HepG2 (cell line): ENCODE data around the gene LLGL1. TPM values are rescaled to one million over a fixed set of nuclear protein-coding genes. Genes with fewer than 3 reads are reported as not detected.
A peak's percentile ranks its signal among the peaks of the same experiment; 100 is the strongest.

Source experiments
- AHDC1 ChIP-seq: sonication (generic); formaldehyde crosslinking; IDR thresholded peaks from 2 replicates; pipeline ENCODE4 v1.5.1; 2020; ENCODE audit warnings: mild to moderate bottlenecking, missing genetic modification reagents, borderline replicate concordance
- AHR ChIP-seq: IDR thresholded peaks from 2 replicates; pipeline ENCODE4 v1.6.1; 2018; ENCODE audit warnings: missing genetic modification reagents, missing compliant biosample characterization
- E2F2 ChIP-seq: sonication (generic); formaldehyde crosslinking; IDR thresholded peaks from 2 replicates; pipeline ENCODE4 v1.4.0; 2020; ENCODE audit warnings: missing genetic modification reagents, borderline replicate concordance
- JDP2 ChIP-seq: sonication (generic); formaldehyde crosslinking; IDR thresholded peaks from 2 replicates; pipeline ENCODE4 v1.8.1; 2022; ENCODE audit warnings: missing genetic modification reagents, borderline replicate concordance
- MYPOP ChIP-seq: sonication (generic); formaldehyde crosslinking; IDR thresholded peaks from 2 replicates; pipeline ENCODE4 v1.8.1; 2023; ENCODE audit warnings: mild to moderate bottlenecking, moderate library complexity, missing genetic modification reagents
- POLR2A ChIP-seq, 2 experiments: IDR thresholded peaks; 2 replicates each; pipeline ENCODE4 v1.6.1; 2011; ENCODE audit warnings: low read depth in 2 of 2, low read length in 2 of 2, mild to moderate bottlenecking in 1 of 2, moderate library complexity in 1 of 2; ENCODE audit not compliant: insufficient read depth in 1 of 2
- USF2 ChIP-seq, 2 experiments: sonication (generic) in 1 of 2; formaldehyde crosslinking in 1 of 2; IDR thresholded peaks; 2 replicates each; pipeline versions ENCODE4 v1.5.1 to v1.6.1; 2011 to 2020; ENCODE audit warnings: borderline replicate concordance in 1 of 2, low read depth in 1 of 2, low read length in 1 of 2, mild to moderate bottlenecking in 1 of 2, missing genetic modification reagents in 1 of 2, moderate library complexity in 1 of 2
- ZGPAT ChIP-seq: IDR thresholded peaks from 2 replicates; pipeline ENCODE4 v1.6.1; 2016; ENCODE audit warnings: mild to moderate bottlenecking
- ZNF83 ChIP-seq: sonication (generic); formaldehyde crosslinking; IDR thresholded peaks from 2 replicates; pipeline ENCODE4 v1.4.0; 2020; ENCODE audit warnings: missing genetic modification reagents, mild to moderate bottlenecking, borderline replicate concordance
- ZSCAN20 ChIP-seq: sonication (generic); formaldehyde crosslinking; IDR thresholded peaks from 2 replicates; pipeline ENCODE4 v1.4.0; 2020; ENCODE audit warnings: missing genetic modification reagents, mild to moderate bottlenecking, borderline replicate concordance
- ZSCAN30 ChIP-seq: sonication (generic); formaldehyde crosslinking; IDR thresholded peaks from 2 replicates; pipeline ENCODE4 v1.5.0; 2020; ENCODE audit warnings: mild to moderate bottlenecking, missing genetic modification reagents
- polyA plus RNA-seq, 8 experiments: library from polyadenylated mRNA; depleted of rRNA in 3 of 8; stranded (reverse) in 7 of 8; unstranded in 1 of 8; fragments of >200 nt; fragmentation: Illumina TruSeq in 4 of 8; extraction: Trizol in 4 of 8; gene quantifications; 2 replicates each; pipeline versions ENCODE4 v1.2.1 to v1.2.3, GENCODE V29; 2011 to 2016; ENCODE audit warnings: low read depth in 4 of 8, missing spikeins in 1 of 8, mixed read lengths in 1 of 8; ENCODE audit not compliant: insufficient read depth in 1 of 8
- total RNA-seq, 5 experiments: library from RNA; depleted of rRNA; stranded (reverse); fragments of >200 nt; fragmentation: Illumina TruSeq; extraction: Trizol; gene quantifications; 2 replicates each; pipeline ENCODE4 v1.2.3, GENCODE V29; 2016; ENCODE audit warnings: low read depth in 1 of 5

LLGL1 gene
- total and polyA plus RNA-seq, 2 of the 13 experiments (the other 11 are each of a cell fraction or from before 2014, with no cell fraction given) = 15.0 to 15.3 TPM

GRCh38 chr17:18260332-18261145, 35.1 kb downstream of the LLGL1 start, which contains the start of gene MIEF2 (continued):
- 0 out of 2 replicates have a peak, but pooled peaks have one; percentile 47 for TF ChIP-seq ZSCAN20 (CRISPR knock-in tag)
- no peak for TF ChIP-seq AHDC1 (CRISPR knock-in tag)
- TF ChIP-seq ZGPAT (CRISPR knock-in tag) = peak; percentile 58
- TF ChIP-seq AHR = no peak
- peak; percentile 59; the same call in 1 of the 2 replicates for TF ChIP-seq ZSCAN30 (CRISPR knock-in tag)
- no peak for TF ChIP-seq USF2 (IDR thresholded peaks at IDR 0.05; ENCODE audit: low read depth, low read length)
- peak; percentile 31; the same call in 1 of the 2 replicates for TF ChIP-seq USF2 (CRISPR knock-in tag; IDR thresholded peaks at IDR 0.05; ENCODE audit: borderline replicate concordance)
- TF ChIP-seq E2F2 (CRISPR knock-in tag) = no peak
- peak; percentile 67 to 84 for TF ChIP-seq POLR2A (IDR thresholded peaks at IDR 0.05; ENCODE audit: insufficient read depth in 1 of 2, low read depth in 2 of 2, low read length in 2 of 2)
- no peak for TF ChIP-seq JDP2 (CRISPR knock-in tag)
- peak; percentile 75 for TF ChIP-seq ZNF83
- TF ChIP-seq MYPOP (CRISPR knock-in tag) = peak; percentile 51; the same call in 1 of the 2 replicates
